CMK (cell line): ENCODE data around the gene FAM171A2.
"Not testable (repeated sequence)": the region's sequence is repeated elsewhere in the genome, so short reads cannot be mapped to it uniquely, and the experiment has no call there.

Experiments used
- DNase-seq: peaks from one replicate; pipeline ENCODE4 v3.0.0-alpha.2; 2010; ENCODE audit warnings: low read depth

The FAM171A2 gene

GRCh38 chr17:44360826-44361225 is 2.8 kb downstream of the FAM171A2 start:
- no peak for DNase-seq

DNA sequence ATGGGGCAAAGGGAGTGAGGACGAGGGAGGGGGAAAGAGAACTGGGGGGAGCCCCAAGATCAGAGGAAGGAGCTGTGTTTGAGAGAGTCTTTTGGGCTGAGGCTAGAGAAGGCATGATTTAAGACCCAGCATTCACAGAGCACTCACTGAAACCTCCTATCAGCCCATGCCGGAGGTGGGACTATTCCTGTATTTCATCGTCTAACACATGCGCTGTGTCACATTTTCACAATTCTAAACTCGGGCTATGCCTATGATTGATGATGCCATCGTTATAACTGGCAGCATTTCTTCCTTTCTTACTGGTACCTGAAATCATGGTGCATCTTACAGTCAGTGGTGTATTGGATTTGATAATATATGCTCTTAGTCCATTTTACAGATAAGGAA is 3.5 kb downstream of the FAM171A2 start:
- DNase-seq = no peak

- DNase-seq = no peak
These were observed 4.1 kb downstream of the FAM171A2 start for GRCh38 chr17:44359458-44360143.

DNA sequence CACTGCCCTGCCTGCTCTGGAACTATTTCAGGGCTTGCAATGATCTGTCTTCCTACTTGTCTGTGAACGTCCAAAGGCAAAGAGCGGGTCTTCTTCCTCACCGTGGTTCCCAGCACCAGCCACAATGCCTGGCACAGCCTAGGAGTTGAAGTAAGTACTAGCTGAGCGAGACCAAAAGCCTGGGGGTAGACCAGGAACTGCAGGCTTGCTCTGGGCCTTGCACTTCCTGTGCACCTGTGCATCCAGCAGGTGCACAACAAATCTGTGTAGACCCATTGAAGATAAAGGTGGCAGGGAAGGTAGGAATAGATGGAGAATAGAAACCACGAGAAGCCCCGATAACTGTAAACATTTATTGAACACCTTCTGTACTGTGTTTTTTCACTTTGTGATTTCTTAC is 4.6 kb downstream of the FAM171A2 start:
- no peak for DNase-seq

DNA sequence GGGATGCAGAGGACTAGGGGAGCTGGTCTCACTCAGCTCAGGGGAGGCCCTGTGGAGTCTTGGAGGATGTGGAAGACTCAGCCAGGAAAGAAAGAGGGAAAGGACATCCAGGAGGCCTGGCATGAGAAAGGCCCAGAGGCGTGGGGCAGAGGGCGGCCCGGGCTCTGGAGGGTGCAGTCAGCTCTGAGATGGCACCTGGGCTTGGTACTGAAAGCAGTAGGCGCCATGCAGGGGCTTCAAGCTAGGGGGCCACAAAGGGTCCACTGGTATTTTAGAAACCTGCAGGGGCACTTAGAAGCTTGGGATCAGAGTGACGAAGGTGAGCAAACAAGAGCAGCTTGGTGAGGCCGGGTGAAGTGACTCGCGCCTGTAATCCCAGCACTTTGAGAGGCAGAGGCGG is 5.6 kb downstream of the FAM171A2 start:
- DNase-seq = no peak

- no peak for DNase-seq
These were observed 7.4 kb downstream of the FAM171A2 start for GRCh38 chr17:44356241-44356640.

DNA sequence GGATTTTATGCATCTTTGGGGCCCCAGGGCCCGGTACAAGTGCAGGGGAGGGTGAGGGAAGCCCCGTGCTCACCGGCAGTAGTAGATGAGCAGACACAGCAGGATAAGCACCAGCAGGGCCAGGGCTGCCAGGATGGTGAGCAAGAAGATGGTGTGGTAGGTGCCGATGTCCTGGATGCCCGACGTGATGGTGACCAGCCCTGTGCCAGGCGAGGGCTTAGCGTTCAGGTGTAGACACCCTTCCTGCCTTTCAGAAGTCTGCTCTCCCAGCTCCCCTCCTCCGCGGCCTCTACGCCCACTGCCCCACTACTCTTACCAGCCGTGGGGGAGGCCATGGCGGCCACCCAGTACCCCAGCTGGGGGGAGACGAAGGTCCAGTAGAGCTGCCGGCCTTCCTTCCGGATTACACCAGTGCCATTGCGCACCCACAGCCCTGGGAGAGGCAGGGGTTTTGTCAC is 8.0 kb downstream of the FAM171A2 start:
- no peak for DNase-seq

DNA sequence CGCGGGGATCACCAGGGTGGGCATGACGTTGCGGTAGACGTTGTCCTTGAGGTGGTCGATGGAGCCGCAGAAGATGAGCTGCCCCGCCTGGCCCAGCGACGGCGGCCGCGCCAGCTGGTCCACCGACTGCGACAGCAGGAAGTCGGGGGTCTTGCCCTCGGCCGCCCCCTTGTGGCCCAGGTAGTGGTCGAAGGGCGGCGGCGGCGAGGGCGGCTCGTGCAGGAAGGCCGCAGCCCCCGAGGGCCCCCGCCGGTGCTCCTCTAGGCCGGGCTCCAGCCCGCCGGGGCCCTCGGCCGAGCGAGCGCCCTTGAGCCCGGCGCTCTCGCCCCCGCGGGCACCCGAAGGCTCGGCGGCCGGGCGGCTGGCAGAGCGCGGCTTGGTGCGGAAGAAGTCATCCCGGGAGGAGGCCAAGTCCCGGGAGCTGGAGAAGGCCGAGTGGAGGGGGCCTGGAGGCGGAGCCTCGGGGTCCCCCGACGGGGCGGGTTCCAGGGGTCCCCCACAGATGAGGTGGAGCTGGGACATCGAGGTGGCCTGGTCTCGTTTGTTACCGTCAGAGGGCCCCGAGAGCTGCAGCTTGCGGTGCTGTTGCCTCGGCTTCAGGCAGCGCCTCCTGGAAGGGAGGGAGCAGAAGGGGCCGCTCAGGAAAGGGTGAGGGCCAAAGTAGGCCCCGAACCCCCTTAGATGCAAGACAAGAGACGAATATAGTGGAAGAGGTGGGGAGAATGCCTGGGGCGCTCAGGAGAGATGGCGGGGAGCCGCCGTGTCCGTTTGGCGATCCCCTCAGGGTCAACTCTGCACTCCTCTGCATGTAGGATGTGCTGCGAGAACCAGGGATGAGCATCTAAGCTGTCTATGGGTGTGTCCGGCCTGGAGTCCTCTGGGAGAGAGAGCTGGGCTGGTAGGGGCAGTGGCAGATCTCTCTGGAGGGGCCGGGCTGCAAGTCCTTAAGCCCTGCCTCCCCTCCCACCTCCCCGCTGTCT is 8.8 kb downstream of the FAM171A2 start:
- no peak for DNase-seq

- DNase-seq = no peak
These were observed 9.9 kb downstream of the FAM171A2 start for GRCh38 chr17:44353672-44354331.

GRCh38 chr17:44352828-44353671 is 10.6 kb downstream of the FAM171A2 start:
- no peak for DNase-seq

GRCh38 chr17:44351961-44352827 is 11.5 kb downstream of the FAM171A2 start:
- no peak for DNase-seq

- no peak for DNase-seq
These were observed 12.2 kb downstream of the FAM171A2 start for GRCh38 chr17:44351464-44351863.

DNA sequence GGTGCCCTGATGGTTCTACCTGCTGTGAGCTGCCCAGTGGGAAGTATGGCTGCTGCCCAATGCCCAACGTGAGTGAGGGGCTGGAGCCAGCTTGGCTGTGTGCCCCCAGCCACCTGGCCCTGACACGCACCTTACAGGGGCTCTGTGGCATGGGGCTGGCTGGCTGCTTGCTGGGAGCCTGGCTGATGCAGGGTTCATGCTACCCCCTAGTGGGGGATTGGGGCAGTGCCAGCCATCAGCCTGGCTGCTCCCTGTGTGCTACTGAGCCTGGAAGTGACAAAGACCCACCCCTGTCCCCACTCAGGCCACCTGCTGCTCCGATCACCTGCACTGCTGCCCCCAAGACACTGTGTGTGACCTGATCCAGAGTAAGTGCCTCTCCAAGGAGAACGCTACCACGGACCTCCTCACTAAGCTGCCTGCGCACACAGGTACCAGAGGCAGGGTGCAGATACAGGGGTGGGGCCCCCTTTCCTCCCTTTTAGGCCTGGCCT is 12.9 kb downstream of the FAM171A2 start:
- peak; percentile 55 for DNase-seq

- DNase-seq = no peak
These were observed 14.0 kb downstream of the FAM171A2 start for GRCh38 chr17:44349553-44350070.

DNA sequence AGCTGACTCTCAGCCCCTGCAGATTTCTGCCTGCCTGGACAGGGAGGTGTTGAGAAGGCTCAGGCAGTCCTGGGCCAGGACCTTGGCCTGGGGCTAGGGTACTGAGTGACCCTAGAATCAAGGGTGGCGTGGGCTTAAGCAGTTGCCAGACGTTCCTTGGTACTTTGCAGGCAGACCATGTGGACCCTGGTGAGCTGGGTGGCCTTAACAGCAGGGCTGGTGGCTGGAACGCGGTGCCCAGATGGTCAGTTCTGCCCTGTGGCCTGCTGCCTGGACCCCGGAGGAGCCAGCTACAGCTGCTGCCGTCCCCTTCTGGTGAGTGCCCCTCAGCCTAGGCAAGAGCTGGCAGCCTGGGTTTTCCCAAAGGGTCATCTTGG is 14.7 kb downstream of the FAM171A2 start:
- no peak for DNase-seq

- no peak for DNase-seq
These were observed 15.2 kb downstream of the FAM171A2 start for GRCh38 chr17:44348234-44348987.

DNA sequence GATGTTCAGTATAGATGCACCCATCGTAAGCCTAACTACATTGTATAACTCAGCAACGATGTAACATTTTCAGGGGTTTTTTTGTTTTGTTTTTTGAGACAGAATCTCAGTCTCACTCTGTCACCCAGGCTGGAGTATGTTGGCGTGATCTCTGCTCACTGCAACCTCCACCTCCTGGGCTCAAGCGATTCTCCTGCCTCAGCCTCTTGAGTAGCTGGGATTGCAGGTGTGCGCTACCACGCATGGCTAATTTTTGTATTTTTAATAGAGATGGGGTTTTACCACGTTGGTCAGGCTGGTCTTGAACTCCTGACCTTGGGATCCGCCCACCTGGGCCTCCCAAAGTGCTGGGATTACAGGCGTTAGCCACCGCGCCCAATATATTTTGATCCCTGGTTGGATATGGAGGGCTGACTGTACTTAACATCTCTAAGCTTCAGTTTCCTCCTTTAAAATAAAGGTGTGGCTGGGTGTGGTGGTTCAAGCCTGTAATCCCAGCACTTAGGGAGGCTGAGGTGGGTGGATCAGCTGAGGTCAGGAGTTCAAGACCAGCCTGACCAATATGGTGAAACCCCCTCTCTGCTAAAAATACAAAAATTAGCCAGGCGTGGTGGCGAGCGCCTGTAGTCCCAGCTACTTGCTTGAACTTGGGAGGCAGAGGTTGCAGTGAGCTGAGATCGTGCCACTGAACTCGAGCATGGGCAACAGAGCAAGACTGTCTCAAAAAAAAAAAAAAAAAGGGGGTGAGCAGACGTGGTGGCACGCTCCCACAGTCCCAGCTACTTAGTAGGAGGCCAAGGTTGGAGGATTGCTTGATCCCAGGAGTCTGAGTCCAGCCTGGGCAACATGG is 16.2 kb downstream of the FAM171A2 start:
- DNase-seq = not testable (repeated sequence)

DNA sequence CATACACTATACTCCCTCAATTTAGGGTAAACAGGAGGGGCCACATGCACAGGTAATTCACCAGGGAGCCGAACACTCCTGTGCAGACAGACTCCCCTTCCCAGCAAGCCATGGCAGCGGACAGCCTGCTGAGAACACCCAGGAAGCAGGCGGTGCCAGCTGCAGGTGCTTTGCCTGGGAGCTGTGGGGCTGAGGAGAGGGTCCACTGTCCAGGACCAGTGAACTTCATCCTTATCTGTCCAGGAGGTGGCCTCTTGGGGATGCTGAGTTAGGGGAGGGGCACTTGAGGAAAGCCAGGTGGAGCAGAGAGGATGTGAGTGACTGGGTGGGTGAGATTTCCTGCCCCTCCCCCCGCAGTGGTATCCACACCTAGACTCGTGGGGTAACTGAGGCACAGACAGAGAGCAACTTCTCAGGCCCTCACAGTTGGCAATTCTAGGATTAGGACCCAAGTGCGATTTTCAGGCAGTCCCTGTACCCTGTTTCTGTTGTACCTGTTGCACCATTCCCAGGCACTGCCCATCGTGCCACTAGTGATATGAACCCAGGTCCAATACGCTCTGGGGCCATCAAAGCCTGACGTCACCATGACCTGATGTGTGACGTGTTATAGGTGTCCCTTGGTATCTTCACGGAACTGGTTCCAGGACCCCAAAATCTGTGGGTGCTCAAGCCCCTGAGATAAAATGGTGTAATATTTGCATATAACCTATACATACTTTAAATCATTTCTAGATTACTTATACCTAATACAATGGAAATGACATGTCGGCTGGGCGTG is 17.4 kb downstream of the FAM171A2 start:
- no peak for DNase-seq
